Tibial nerve (tissue), 4 donors: Measurements from ENCODE around the gene STRBP. TPM values are rescaled to one million over a fixed set of nuclear protein-coding genes. Genes with fewer than 3 reads are reported as not detected.

Source experiments
- DNase-seq, 2 donors: peaks; one replicate each; pipeline ENCODE4 v3.0.0-alpha.2; 2019; ENCODE audit warnings: low spot score in 2 of 2
- H3K27ac ChIP-seq, 4 donors: fragments of 200-600 bp; sonication (generic) in 3 of 4; one replicate each; pipeline ENCODE4 v1.5.1; 2017 to 2019; ENCODE audit warnings: mild to moderate bottlenecking in 1 of 4
- H3K27me3 ChIP-seq, 2 donors: fragments of 200-600 bp; sonication (generic) in 1 of 2; one replicate each; pipeline versions ENCODE4 v1.5.1 to v1.6.0; 2017 to 2019
- H3K36me3 ChIP-seq, 3 donors: fragments of 200-600 bp; sonication (generic); one replicate each; pipeline ENCODE4 v1.5.1; 2018 to 2019
- H3K4me1 ChIP-seq, 4 donors: fragments of 200-600 bp; sonication (generic) in 3 of 4; one replicate each; pipeline ENCODE4 v1.5.1; 2017 to 2019
- H3K4me3 ChIP-seq, 4 donors: fragments of 200-600 bp; sonication (generic) in 3 of 4; one replicate each; pipeline ENCODE4 v1.5.1; 2017 to 2019; ENCODE audit warnings: mild to moderate bottlenecking in 1 of 4, moderate library complexity in 1 of 4
- H3K9me3 ChIP-seq, 4 donors: fragments of 200-600 bp; sonication (generic) in 3 of 4; one replicate each; pipeline ENCODE4 v1.5.1; 2017 to 2019
- EP300 ChIP-seq, 2 donors: sonication (generic); formaldehyde crosslinking; IDR thresholded peaks; one replicate each; pipeline ENCODE4 v1.6.1; 2017; ENCODE audit warnings: antibody characterized with exemption in 2 of 2, mild to moderate bottlenecking in 1 of 2
- POLR2A ChIP-seq, 2 donors: fragments of 450-650 bp; IDR thresholded peaks; one replicate each; pipeline ENCODE4 v1.6.1; 2017; ENCODE audit warnings: antibody characterized with exemption in 2 of 2, mild to moderate bottlenecking in 2 of 2, moderate library complexity in 2 of 2
- WGBS, 2 donors: methylation state at CpG; one replicate each; pipeline ENCODE4 v1.1.5; 2018; 5-methylcytosine and 5-hydroxymethylcytosine counted together
- total RNA-seq, 4 donors: library from RNA; depleted of rRNA; stranded (reverse); fragments of >200 nt; gene quantifications; one replicate each; pipeline ENCODE4 v1.1.0, GENCODE V29; 2016
- TF ChIP-seq, protein P1 (sequence below), 5 experiments: fragments of 200-600 bp in 3 of 5; fragments of 450-650 bp in 2 of 5; sonication (generic) in 3 of 5; IDR thresholded peaks; one replicate each; pipeline ENCODE4 v1.5.1; 2016 to 2019; ENCODE audit warnings: antibody characterized with exemption in 5 of 5, mild to moderate bottlenecking in 3 of 5, moderate library complexity in 2 of 5

The STRBP gene
- total RNA-seq, 4 donors from 2014 or later, result 3.5 to 20.4 (median 4.9) TPM

DNA sequence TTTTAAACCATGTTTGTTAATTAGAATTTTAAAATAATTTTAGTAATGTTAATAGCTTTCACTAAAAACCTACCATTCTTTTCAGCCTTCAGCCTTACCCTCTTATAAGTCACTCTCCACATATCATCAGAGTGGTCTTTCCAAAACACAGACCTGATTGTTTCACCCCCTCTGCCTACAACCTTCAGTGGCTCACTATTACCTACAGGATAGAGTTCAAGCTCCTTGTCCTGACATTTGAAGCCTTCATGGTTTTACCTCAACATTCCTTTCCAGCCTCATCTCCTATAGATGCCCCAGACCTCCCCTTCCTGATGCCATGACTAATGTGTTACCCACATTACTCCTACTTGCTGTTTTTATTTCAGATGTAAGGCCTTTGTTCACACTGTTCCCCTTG, 27.8 kb upstream of the STRBP start:
- no peak for TF ChIP-seq EP300 (IDR thresholded peaks at IDR 0.05)
- TF ChIP-seq, protein P1, sequence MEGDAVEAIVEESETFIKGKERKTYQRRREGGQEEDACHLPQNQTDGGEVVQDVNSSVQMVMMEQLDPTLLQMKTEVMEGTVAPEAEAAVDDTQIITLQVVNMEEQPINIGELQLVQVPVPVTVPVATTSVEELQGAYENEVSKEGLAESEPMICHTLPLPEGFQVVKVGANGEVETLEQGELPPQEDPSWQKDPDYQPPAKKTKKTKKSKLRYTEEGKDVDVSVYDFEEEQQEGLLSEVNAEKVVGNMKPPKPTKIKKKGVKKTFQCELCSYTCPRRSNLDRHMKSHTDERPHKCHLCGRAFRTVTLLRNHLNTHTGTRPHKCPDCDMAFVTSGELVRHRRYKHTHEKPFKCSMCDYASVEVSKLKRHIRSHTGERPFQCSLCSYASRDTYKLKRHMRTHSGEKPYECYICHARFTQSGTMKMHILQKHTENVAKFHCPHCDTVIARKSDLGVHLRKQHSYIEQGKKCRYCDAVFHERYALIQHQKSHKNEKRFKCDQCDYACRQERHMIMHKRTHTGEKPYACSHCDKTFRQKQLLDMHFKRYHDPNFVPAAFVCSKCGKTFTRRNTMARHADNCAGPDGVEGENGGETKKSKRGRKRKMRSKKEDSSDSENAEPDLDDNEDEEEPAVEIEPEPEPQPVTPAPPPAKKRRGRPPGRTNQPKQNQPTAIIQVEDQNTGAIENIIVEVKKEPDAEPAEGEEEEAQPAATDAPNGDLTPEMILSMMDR (IDR thresholded peaks at IDR 0.05), result no peak
- no peaks in the 10 kb centered on the region for H3K4me1 ChIP-seq
- no peaks in the 10 kb centered on the region for H3K9me3 ChIP-seq
- no peak overlapping the region for H3K27ac ChIP-seq
- no peak for DNase-seq
- no peaks in the 10 kb centered on the region for H3K27me3 ChIP-seq
- no peaks in the 10 kb centered on the region for H3K36me3 ChIP-seq
- no peak overlapping the region for H3K4me3 ChIP-seq

DNA sequence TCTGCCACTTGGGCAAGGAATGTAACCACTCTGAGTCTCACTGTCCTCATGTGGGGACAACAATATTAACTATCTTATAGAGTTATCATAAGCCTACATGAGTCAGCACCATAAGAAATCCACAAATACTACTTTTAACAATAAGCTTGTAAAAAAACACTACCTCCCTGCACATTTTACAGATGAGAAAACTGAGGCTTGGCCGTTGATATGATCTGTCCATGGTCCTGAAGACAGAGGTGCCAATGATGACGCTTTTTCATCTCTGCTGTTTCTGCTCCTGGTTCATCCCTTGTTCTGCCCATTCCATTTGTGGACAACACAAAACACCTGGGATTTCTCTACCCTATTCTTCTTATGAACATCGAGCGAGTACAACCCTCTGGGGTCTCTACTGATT, 23.4 kb upstream of the STRBP start:
- TF ChIP-seq POLR2A (IDR thresholded peaks at IDR 0.05) (no peak), EP300 (IDR thresholded peaks at IDR 0.05) (no peak)
- TF ChIP-seq, protein P1 (IDR thresholded peaks at IDR 0.05), result no peak
- H3K4me3 ChIP-seq, result no peak overlapping the region
- no peaks in the 10 kb centered on the region for H3K9me3 ChIP-seq
- no peak for DNase-seq
- H3K36me3 ChIP-seq, result no peaks in the 10 kb centered on the region
- H3K27ac ChIP-seq, result no peak overlapping the region
- no peaks in the 10 kb centered on the region for H3K4me1 ChIP-seq
- H3K27me3 ChIP-seq, result no peaks in the 10 kb centered on the region
- WGBS, 2 donors, result 86 to 88% methylated on average over 4 of the region's 4 CpGs

DNA sequence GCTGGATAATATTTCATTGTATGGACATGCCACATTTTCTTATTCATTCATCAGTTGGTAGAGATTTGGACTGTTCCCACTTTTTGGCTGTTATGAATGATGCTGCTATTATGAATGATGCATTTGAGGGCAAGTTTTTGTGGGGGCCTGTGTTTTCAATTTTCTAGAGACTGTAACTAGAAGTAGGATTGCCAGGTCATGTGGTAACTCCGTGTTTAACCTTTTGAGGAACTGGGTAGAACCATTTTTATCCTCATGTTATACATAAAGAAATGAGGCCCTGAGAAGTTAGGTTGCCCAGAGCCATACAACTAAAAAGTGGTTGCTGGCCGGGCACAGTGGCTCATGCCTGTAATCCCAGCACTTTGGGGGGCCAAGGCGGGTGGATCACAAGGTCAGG, 22.4 kb upstream of the STRBP start:
- no peaks in the 10 kb centered on the region for H3K9me3 ChIP-seq
- WGBS, 2 donors, result 82 to 83% methylated on average over 3 of the region's 3 CpGs
- TF ChIP-seq POLR2A (IDR thresholded peaks at IDR 0.05) (no peak), EP300 (IDR thresholded peaks at IDR 0.05) (no peak)
- TF ChIP-seq, protein P1 (IDR thresholded peaks at IDR 0.05), result no peak
- H3K27ac ChIP-seq, result no peak overlapping the region
- no peak overlapping the region for H3K4me3 ChIP-seq
- no peaks in the 10 kb centered on the region for H3K27me3 ChIP-seq
- no peaks in the 10 kb centered on the region for H3K36me3 ChIP-seq
- H3K4me1 ChIP-seq, result no peaks in the 10 kb centered on the region
- no peak for DNase-seq

DNA sequence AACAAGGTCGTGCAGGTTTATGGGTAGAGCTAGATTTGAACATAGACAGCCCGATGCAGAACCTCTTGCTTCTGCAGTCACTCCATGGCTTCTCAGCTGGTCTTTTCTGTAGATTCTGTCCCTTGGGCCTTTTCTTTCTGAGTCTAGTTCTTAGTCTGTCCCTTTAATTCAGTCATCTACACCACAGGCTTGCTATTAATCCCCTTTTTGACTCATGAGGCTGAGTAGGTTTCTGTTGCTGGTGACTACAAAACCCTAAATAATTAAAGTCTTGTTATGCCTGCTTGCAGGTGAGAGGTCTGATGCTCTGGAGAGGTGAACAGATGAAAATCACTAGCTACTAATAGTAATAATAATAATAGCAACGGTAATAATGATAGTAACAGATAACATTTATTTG, 19.3 kb upstream of the STRBP start:
- H3K4me3 ChIP-seq, result no peak overlapping the region
- no peaks in the 10 kb centered on the region for H3K27me3 ChIP-seq
- H3K36me3 ChIP-seq, result no peaks in the 10 kb centered on the region
- no peak overlapping the region for H3K27ac ChIP-seq
- DNase-seq, result no peak
- no peaks in the 10 kb centered on the region for H3K4me1 ChIP-seq
- TF ChIP-seq POLR2A (IDR thresholded peaks at IDR 0.05) (no peak), EP300 (IDR thresholded peaks at IDR 0.05) (no peak)
- TF ChIP-seq, protein P1 (IDR thresholded peaks at IDR 0.05), result no peak
- 78 to 82% methylated on average over 3 of the region's 3 CpGs for WGBS, 2 donors
- no peaks in the 10 kb centered on the region for H3K9me3 ChIP-seq

DNA sequence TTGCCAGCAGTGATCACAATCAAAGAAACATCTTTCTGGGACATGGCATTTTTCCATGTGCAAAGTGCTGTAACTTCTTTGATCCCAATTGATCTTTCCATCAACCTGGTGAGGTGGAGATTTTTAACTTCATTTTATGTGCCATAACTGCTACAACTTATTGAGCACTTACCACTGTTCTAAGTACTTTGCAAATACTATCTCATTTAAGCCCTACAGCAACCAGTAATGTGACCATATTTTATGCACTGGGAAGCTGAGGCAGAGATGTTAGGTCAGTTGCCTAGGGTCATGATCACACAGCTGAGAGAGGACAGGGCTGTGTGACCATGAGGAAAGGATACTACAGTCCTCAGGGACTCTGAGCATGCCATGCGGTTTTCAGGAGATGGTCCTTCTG, 17.9 kb upstream of the STRBP start:
- Histone ChIP-seq H3K27me3 (no peaks in the 10 kb centered on the region), H3K4me3 (no peak overlapping the region), H3K9me3 (no peaks in the 10 kb centered on the region), H3K4me1 (no peaks in the 10 kb centered on the region), H3K27ac (no peak overlapping the region), H3K36me3 (no peaks in the 10 kb centered on the region)
- 73 to 89% methylated on average over 1 of the region's 1 CpG for WGBS, 2 donors
- DNase-seq, result no peak
- TF ChIP-seq, protein P1 (IDR thresholded peaks at IDR 0.05), result no peak
- no peak for TF ChIP-seq POLR2A (IDR thresholded peaks at IDR 0.05)
- TF ChIP-seq EP300 (IDR thresholded peaks at IDR 0.05), result no peak
